LNCaP clone FGC (cell line): ENCODE data around the gene SWT1.
"Not testable (repeated sequence)": the region's sequence is repeated elsewhere in the genome, so short reads cannot be mapped to it uniquely, and the experiment has no call there.

Source experiments
- DNase-seq: peaks from one replicate; pipeline ENCODE4 v3.0.0-alpha.2; 2011; ENCODE audit warnings: low read depth
- H3K4me3 ChIP-seq: 2 replicates; pipeline ENCODE4 v1.5.1; 2011; ENCODE audit warnings: mild to moderate bottlenecking, low read depth, low read length, control low read depth
- CTCF ChIP-seq: IDR thresholded peaks from 2 replicates; pipeline ENCODE4 v1.5.1; 2012; ENCODE audit warnings: mild to moderate bottlenecking; ENCODE audit not compliant: control insufficient read depth, insufficient read depth; ENCODE audit errors: extremely low read depth

SWT1 gene

GRCh38 chr1:185166106-185166505 is 9.1 kb downstream of the SWT1 start:
- no peak for DNase-seq
- H3K4me3 ChIP-seq, result no peak overlapping the region

GRCh38 chr1:185170291-185170848 is 13.4 kb downstream of the SWT1 start:
- DNase-seq, result no peak
- TF ChIP-seq CTCF, result peak; percentile 68
- no peak overlapping the region for H3K4me3 ChIP-seq

More at GRCh38 chr1:185166106-185166505, 9.1 kb downstream of the SWT1 start:
- TF ChIP-seq CTCF, result no peak

GRCh38 chr1:185193756-185194155 is 36.8 kb downstream of the SWT1 start:
- no peak for DNase-seq
- no peak for TF ChIP-seq CTCF
- H3K4me3 ChIP-seq, result no peak overlapping the region

GRCh38 chr1:185198712-185199111 is 41.7 kb downstream of the SWT1 start:
- H3K4me3 ChIP-seq, DNase-seq: not testable (repeated sequence)

- no peak for DNase-seq
- no peak overlapping the region for H3K4me3 ChIP-seq
- no peak for TF ChIP-seq CTCF
These were observed 43.9 kb downstream of the SWT1 start for GRCh38 chr1:185200889-185201288.

- H3K4me3 ChIP-seq, result no peak overlapping the region
- no peak for DNase-seq
- TF ChIP-seq CTCF, result no peak
These were observed 50.2 kb downstream of the SWT1 start for GRCh38 chr1:185207170-185207569.

- no peak overlapping the region for H3K4me3 ChIP-seq
- no peak for TF ChIP-seq CTCF
- no peak for DNase-seq
These were observed 51.1 kb downstream of the SWT1 start for GRCh38 chr1:185207980-185208602.
